IMR-90 (cell line): ENCODE data around the gene OLFML3. TPM values are rescaled to one million over a fixed set of nuclear protein-coding genes. Genes with fewer than 3 reads are reported as not detected.

Experiments
- ATAC-seq: fragments of 200-7000 bp; cut with Tn5 transposase; 2 replicates; pipeline ENCODE4 v1.9.1; 2020; ENCODE audit warnings: low read depth, mild to moderate bottlenecking, moderate library complexity
- BruUV-seq: library from RNA; stranded (reverse); fragments of 400-500 nt; replicated peaks from 2 replicates; lab custom pipeline; 2021; lab: Mats Ljungman, UMichigan
- CTCF ChIA-PET: fragments of 300-600 bp; formaldehyde crosslinking; extraction: SDS; loops from one replicate; lab custom pipeline; 2021; ENCODE audit warnings: antibody characterized with exemption; lab: Yijun Ruan, JAX
- POLR2A ChIA-PET: fragments of 300-600 bp; sonication (Branson Sonifier 250); formaldehyde crosslinking; loops from one replicate; lab custom pipeline; 2022; ENCODE audit warnings: antibody characterized with exemption; ENCODE audit not compliant: unreplicated experiment; lab: Charles Lee
- DNase-seq: peaks from one replicate; pipeline ENCODE4 v3.0.0; 2013
- H2AFZ ChIP-seq: replicated peaks from 2 replicates; pipeline ENCODE3; 2013; ENCODE audit warnings: low read length, mild to moderate bottlenecking; ENCODE audit not compliant: poor library complexity
- H2AK5ac ChIP-seq: 2 replicates; pipeline ENCODE4 v1.6.1; 2013; ENCODE audit warnings: low read depth, low read length, inconsistent platforms
- H2AK9ac ChIP-seq: replicated peaks from 2 replicates; pipeline ENCODE3; 2013; ENCODE audit warnings: mild to moderate bottlenecking, low read depth, low read length, moderate library complexity; ENCODE audit not compliant: poor library complexity
- H2BK120ac ChIP-seq: 2 replicates; pipeline ENCODE4 v1.6.1; 2013; ENCODE audit warnings: low read depth, low read length, inconsistent platforms
- H2BK15ac ChIP-seq: 3 replicates; pipeline ENCODE4 v1.6.1; 2013; ENCODE audit warnings: low read depth, low read length, inconsistent platforms
- H2BK20ac ChIP-seq: 2 replicates; pipeline ENCODE4 v1.6.1; 2013; ENCODE audit warnings: low read depth, mild to moderate bottlenecking, inconsistent platforms, low read length, moderate library complexity
- H2BK5ac ChIP-seq: 2 replicates; pipeline ENCODE4 v1.6.1; 2013; ENCODE audit warnings: mild to moderate bottlenecking, low read depth, low read length, inconsistent platforms; ENCODE audit not compliant: poor library complexity, severe bottlenecking
- H3K14ac ChIP-seq: replicated peaks from 2 replicates; pipeline ENCODE4 v1.6.1; 2013; ENCODE audit warnings: low read depth, low read length, inconsistent platforms
- H3K18ac ChIP-seq: 2 replicates; pipeline ENCODE4 v1.6.1; 2013; ENCODE audit warnings: low read depth, low read length, control low read depth
- H3K23ac ChIP-seq: 2 replicates; pipeline ENCODE4 v1.6.1; 2013; ENCODE audit warnings: low read depth, low read length, inconsistent platforms
- H3K27ac ChIP-seq: 2 replicates; pipeline ENCODE4 v1.5.1; 2013; ENCODE audit warnings: mild to moderate bottlenecking, control low read depth, low read length; ENCODE audit not compliant: insufficient read depth
- H3K27me3 ChIP-seq: 2 replicates; pipeline ENCODE4 v1.6.1; 2013; ENCODE audit warnings: low read length; ENCODE audit not compliant: control insufficient read depth, insufficient read depth
- H3K36me3 ChIP-seq: 2 replicates; pipeline ENCODE4 v1.6.1; 2013; ENCODE audit warnings: low read length, mixed read lengths; ENCODE audit not compliant: control insufficient read depth, insufficient read depth
- H3K4ac ChIP-seq: 2 replicates; pipeline ENCODE4 v1.6.1; 2013; ENCODE audit warnings: low read depth, low read length, inconsistent platforms
- H3K4me1 ChIP-seq: 2 replicates; pipeline ENCODE4 v1.6.1; 2013; ENCODE audit warnings: low read length, mixed read lengths; ENCODE audit not compliant: control insufficient read depth, insufficient read depth
- H3K4me2 ChIP-seq: 2 replicates; pipeline ENCODE4 v1.6.1; 2013; ENCODE audit warnings: low read depth, mild to moderate bottlenecking, control low read depth, low read length, moderate library complexity
- H3K4me3 ChIP-seq: 2 replicates; pipeline ENCODE4 v1.5.1; 2013; ENCODE audit warnings: low read depth, mild to moderate bottlenecking, control low read depth, low read length, moderate library complexity; ENCODE audit not compliant: insufficient read depth
- H3K56ac ChIP-seq: 2 replicates; pipeline ENCODE4 v1.6.1; 2013; ENCODE audit warnings: low read length, inconsistent platforms; ENCODE audit not compliant: insufficient read depth; ENCODE audit errors: extremely low read depth
- H3K79me1 ChIP-seq, 2 experiments: 2 replicates each; pipeline ENCODE4 v1.6.1; 2013; ENCODE audit warnings: low read length in 2 of 2, inconsistent platforms in 1 of 2, low read depth in 1 of 2
- H3K9ac ChIP-seq: 2 replicates; pipeline ENCODE4 v1.6.1; 2013; ENCODE audit warnings: low read depth, low read length, control low read depth
- H3K9me1 ChIP-seq: 2 replicates; pipeline ENCODE4 v1.6.1; 2013; ENCODE audit warnings: low read length, inconsistent platforms; ENCODE audit not compliant: insufficient read depth
- H3K9me3 ChIP-seq: 2 replicates; pipeline ENCODE4 v1.6.1; 2013; ENCODE audit warnings: low read length; ENCODE audit not compliant: control insufficient read depth, insufficient read depth
- H4K20me1 ChIP-seq: 2 replicates; pipeline ENCODE4 v1.6.1; 2013; ENCODE audit warnings: low read length, inconsistent platforms; ENCODE audit not compliant: insufficient read depth
- H4K5ac ChIP-seq: 2 replicates; pipeline ENCODE4 v1.6.1; 2013; ENCODE audit warnings: mild to moderate bottlenecking, low read depth, low read length, control low read depth
- H4K8ac ChIP-seq, 2 experiments: 2 replicates each; pipeline ENCODE4 v1.6.1; 2013; ENCODE audit warnings: low read depth in 2 of 2, low read length in 2 of 2, control low read depth in 1 of 2, inconsistent platforms in 1 of 2
- H4K91ac ChIP-seq: 2 replicates; pipeline ENCODE4 v1.6.1; 2013; ENCODE audit warnings: low read depth, low read length, inconsistent platforms; ENCODE audit not compliant: insufficient read depth
- BHLHE40 ChIP-seq: fragments of 150-350 bp; IDR thresholded peaks from 2 replicates; pipeline ENCODE4 v1.6.1; 2016; ENCODE audit warnings: mild to moderate bottlenecking, low read depth, low read length
- CEBPB ChIP-seq: IDR thresholded peaks from 2 replicates; pipeline ENCODE4 v1.6.1; 2012; ENCODE audit warnings: low read depth, low read length, improper control_type of control experiment
- CHD1 ChIP-seq: IDR thresholded peaks from 2 replicates; pipeline ENCODE4 v1.6.1; 2012; ENCODE audit warnings: low read depth, low read length, improper control_type of control experiment
- CTCF ChIP-seq: conservative IDR thresholded peaks from 2 replicates; pipeline ENCODE4 v1.5.1; 2012; ENCODE audit warnings: mild to moderate bottlenecking, low read depth, low read length, improper control_type of control experiment
- FOS ChIP-seq: fragments of 150-350 bp; IDR thresholded peaks from 2 replicates; pipeline ENCODE4 v1.6.1; 2016; ENCODE audit warnings: low read depth, low read length
- MAFK ChIP-seq: IDR thresholded peaks from 2 replicates; pipeline ENCODE4 v1.6.1; 2012; ENCODE audit warnings: low read depth, low read length, improper control_type of control experiment
- MAZ ChIP-seq: IDR thresholded peaks from 2 replicates; pipeline ENCODE4 v1.6.1; 2012; ENCODE audit warnings: low read depth, mild to moderate bottlenecking, low read length, improper control_type of control experiment, moderate library complexity, borderline replicate concordance
- MXI1 ChIP-seq: IDR thresholded peaks from 2 replicates; pipeline ENCODE4 v1.6.1; 2012; ENCODE audit warnings: low read depth, mild to moderate bottlenecking, low read length, moderate library complexity, borderline replicate concordance
- NFE2L2 ChIP-seq: fragments of 150-350 bp; IDR thresholded peaks from 2 replicates; pipeline ENCODE4 v1.6.1; 2016; ENCODE audit warnings: low read depth, mild to moderate bottlenecking, low read length
- POLR2A ChIP-seq: IDR thresholded peaks from 2 replicates; pipeline ENCODE4 v1.6.1; 2012; ENCODE audit warnings: mild to moderate bottlenecking, low read depth, low read length
- RCOR1 ChIP-seq: IDR thresholded peaks from 2 replicates; pipeline ENCODE4 v1.6.1; 2012; ENCODE audit warnings: mild to moderate bottlenecking, low read length, improper control_type of control experiment; ENCODE audit not compliant: insufficient replicate concordance
- RFX5 ChIP-seq: IDR thresholded peaks from 2 replicates; pipeline ENCODE4 v1.8.0; 2012; ENCODE audit warnings: low read depth, mild to moderate bottlenecking, low read length, moderate library complexity
- SMC3 ChIP-seq: fragments of 150-350 bp; IDR thresholded peaks from 2 replicates; pipeline ENCODE4 v1.6.1; 2016; ENCODE audit warnings: low read depth, mild to moderate bottlenecking, antibody characterized with exemption, low read length, moderate library complexity
- WGBS, 2 experiments: methylation state at CpG; one replicate each; pipeline versions ENCODE4 v1.1.5 to v1.1.7; 2013; ENCODE audit warnings: missing lambda C conversion rate in 2 of 2; ENCODE audit not compliant: insufficient read length in 1 of 2; ENCODE audit errors: extremely low coverage in 2 of 2; 5-methylcytosine and 5-hydroxymethylcytosine counted together
- dilution Hi-C: fragments of 300-500 bp; cut with HindIII; formaldehyde crosslinking; loops from one replicate; pipeline ENCODE4 v1.14.3; 2018; ENCODE audit warnings: low sequenced_read_pairs; ENCODE audit not compliant: unreplicated experiment
- in situ Hi-C: fragments of 300-500 bp; cut with MboI; formaldehyde crosslinking; loops from 3 replicates; pipeline ENCODE4 v1.14.3; 2019; ENCODE audit warnings: low sequenced_read_pairs, inconsistent platforms, mixed read lengths
- intact Hi-C: fragments of 100-400 bp; cut with micrococcal nuclease; formaldehyde crosslinking; loops from 2 replicates; pipeline ENCODE4 v1.10.0; 2022
- polyA plus RNA-seq, 3 experiments: library from polyadenylated mRNA; depleted of rRNA; stranded (reverse); fragments of >200 nt; gene quantifications; 2 replicates each; pipeline ENCODE4 v1.2.3, GENCODE V29; 2012; ENCODE audit warnings: low replicate concordance in 1 of 3
- total RNA-seq: library from RNA; depleted of rRNA; stranded (reverse); fragments of >200 nt; gene quantifications from 2 replicates; pipeline ENCODE4 v1.2.3, GENCODE V29; 2012
- TF ChIP-seq, protein P1 (sequence below): fragments of 150-350 bp; IDR thresholded peaks from 2 replicates; pipeline ENCODE4 v1.6.1; 2016; ENCODE audit warnings: low read depth, mild to moderate bottlenecking, low read length, moderate library complexity, borderline replicate concordance
- TF ChIP-seq, protein P2 (sequence below): fragments of 150-350 bp; IDR thresholded peaks from 2 replicates; pipeline ENCODE4 v1.6.1; 2017; ENCODE audit warnings: mild to moderate bottlenecking, antibody characterized with exemption, low read length, low read depth

Gene OLFML3
- total and polyA plus RNA-seq, 2 of the 4 experiments (the other 2 are of a cell fraction) = 40.9 to 71.3 TPM

- POLR2A ChIA-PET = no interaction called here
- TF ChIP-seq RCOR1 (no peak), BHLHE40 (no peak), MAZ (no peak), MAFK (no peak), FOS (no peak), POLR2A (no peak), SMC3 (no peak), CHD1 (no peak), NFE2L2 (no peak), CEBPB (no peak), CTCF (no peak), RFX5 (no peak), MXI1 (no peak)
- TF ChIP-seq, protein P1, sequence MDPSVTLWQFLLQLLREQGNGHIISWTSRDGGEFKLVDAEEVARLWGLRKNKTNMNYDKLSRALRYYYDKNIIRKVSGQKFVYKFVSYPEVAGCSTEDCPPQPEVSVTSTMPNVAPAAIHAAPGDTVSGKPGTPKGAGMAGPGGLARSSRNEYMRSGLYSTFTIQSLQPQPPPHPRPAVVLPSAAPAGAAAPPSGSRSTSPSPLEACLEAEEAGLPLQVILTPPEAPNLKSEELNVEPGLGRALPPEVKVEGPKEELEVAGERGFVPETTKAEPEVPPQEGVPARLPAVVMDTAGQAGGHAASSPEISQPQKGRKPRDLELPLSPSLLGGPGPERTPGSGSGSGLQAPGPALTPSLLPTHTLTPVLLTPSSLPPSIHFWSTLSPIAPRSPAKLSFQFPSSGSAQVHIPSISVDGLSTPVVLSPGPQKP = no peak
- TF ChIP-seq, protein P2, sequence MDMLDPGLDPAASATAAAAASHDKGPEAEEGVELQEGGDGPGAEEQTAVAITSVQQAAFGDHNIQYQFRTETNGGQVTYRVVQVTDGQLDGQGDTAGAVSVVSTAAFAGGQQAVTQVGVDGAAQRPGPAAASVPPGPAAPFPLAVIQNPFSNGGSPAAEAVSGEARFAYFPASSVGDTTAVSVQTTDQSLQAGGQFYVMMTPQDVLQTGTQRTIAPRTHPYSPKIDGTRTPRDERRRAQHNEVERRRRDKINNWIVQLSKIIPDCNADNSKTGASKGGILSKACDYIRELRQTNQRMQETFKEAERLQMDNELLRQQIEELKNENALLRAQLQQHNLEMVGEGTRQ = no peak
These were observed 13.4 kb upstream of the OLFML3 start for GRCh38 chr1:113965703-113966412.

More at GRCh38 chr1:113965703-113966412, 13.4 kb upstream of the OLFML3 start:
- Histone ChIP-seq H3K9me3 (no peaks in the 10 kb centered on the region), H3K14ac (no peak overlapping the region), H4K5ac (no peak overlapping the region), H3K4me2 (no peak overlapping the region), H4K91ac (no peak overlapping the region), H3K79me1 (peaks cover 0 to 3% of the 10 kb centered on the region in 2 experiments; a peak in 1 of 4 replicates), H3K36me3 (peaks cover 35% of the 10 kb centered on the region), H2AFZ (no peak overlapping the region), H3K27me3 (no peaks in the 10 kb centered on the region), H2BK20ac (no peak overlapping the region), H3K56ac (no peak overlapping the region), H3K9me1 (peaks cover 3% of the 10 kb centered on the region; the same call in 1 of the 2 replicates), H2BK5ac (no peak overlapping the region), H4K8ac (no peak overlapping the region), H3K18ac (no peak overlapping the region), H4K20me1 (no peaks in the 10 kb centered on the region), H3K27ac (no peak overlapping the region), H2AK9ac (no peak overlapping the region), H3K4me1 (no peaks in the 10 kb centered on the region), H2AK5ac (no peak overlapping the region), H3K9ac (no peak overlapping the region), H2BK120ac (no peak overlapping the region), H3K4me3 (no peak overlapping the region), H3K4ac (no peak overlapping the region), H2BK15ac (no peak overlapping the region), H3K23ac (no peak overlapping the region)
- intact Hi-C loops (loop anchor here (10.0 kb wide), 1 partner anchor 769 kb away; no protein-coding TSS in a partner anchor), in situ Hi-C loops (loop anchor here (10.0 to 25.0 kb wide), 2 partner anchors 131 to 746 kb away; partner anchors contain the start of gene NRAS), dilution Hi-C loops (no loop called here)
- ATAC-seq (no peak), DNase-seq (no peak)
- CTCF ChIA-PET = no interaction called here
- BruUV-seq = no TSS peak
- no CpG with 5 or more reads among the region's 4 CpGs for WGBS, 2 experiments
